A549 (cell line): Measurements from ENCODE around the gene ARHGEF18.

Experiments used
- BCL3 ChIP-seq: fragments of >200 bp; sonication (Bioruptor Twin); formaldehyde crosslinking; IDR thresholded peaks from 3 replicates; pipeline ENCODE4 v1.6.1; 2016
- CHD2 ChIP-seq: fragments of 150-350 bp; IDR thresholded peaks from 2 replicates; pipeline ENCODE4 v1.6.1; 2014; ENCODE audit warnings: low read length; ENCODE audit not compliant: partially characterized antibody
- CTCF ChIP-seq: fragments of >200 bp; sonication (Bioruptor Twin); formaldehyde crosslinking; IDR thresholded peaks from 3 replicates; pipeline ENCODE4 v1.5.1; 2016
- JUNB ChIP-seq: fragments of >200 bp; sonication (Bioruptor Twin); formaldehyde crosslinking; IDR thresholded peaks from 2 replicates; pipeline ENCODE4 v1.6.1; 2016
- MAX ChIP-seq: IDR thresholded peaks from 2 replicates; pipeline ENCODE4 v1.6.1; 2012
- POLR2A ChIP-seq: IDR thresholded peaks from 2 replicates; pipeline ENCODE4 v1.6.1; 2012; ENCODE audit warnings: mild to moderate bottlenecking, low read length
- POLR2AphosphoS2 ChIP-seq: conservative IDR thresholded peaks from 2 replicates; pipeline ENCODE4 v1.6.1; 2012; ENCODE audit warnings: low read length, improper control_type of control experiment, inconsistent platforms
- RAD21 ChIP-seq, 2 experiments: fragments of >200 bp in 1 of 2; sonication (Bioruptor Twin) in 1 of 2; formaldehyde crosslinking in 1 of 2; IDR thresholded peaks in 1 of 2; conservative IDR thresholded peaks in 1 of 2; 2 replicates in 1 of 2; 3 replicates in 1 of 2; pipeline ENCODE4 v1.6.1; 2012 to 2018; ENCODE audit warnings: inconsistent platforms in 1 of 2
- RARB ChIP-seq: fragments of 250-450 bp; sonication (Bioruptor Pico); IDR thresholded peaks from 2 replicates; pipeline ENCODE4 v1.8.0; 2021; ENCODE audit warnings: mild to moderate bottlenecking, moderate library complexity
- SMC3 ChIP-seq: fragments of >200 bp; sonication (Bioruptor Twin); formaldehyde crosslinking; IDR thresholded peaks from 3 replicates; pipeline ENCODE4 v1.6.1; 2018; ENCODE audit warnings: inconsistent platforms
- TP53 ChIP-seq: fragments of 250-450 bp; sonication (Bioruptor Pico); IDR thresholded peaks from 2 replicates; pipeline ENCODE4 v1.5.0; 2021; ENCODE audit warnings: mild to moderate bottlenecking, moderate library complexity

GRCh38 chr19:7301525-7301924 is 47.2 kb upstream of the ARHGEF18 start:
- TF ChIP-seq CTCF, result no peak
- TF ChIP-seq SMC3, result no peak
- TF ChIP-seq RARB (CRISPR knock-in tag), result no peak
- no peak for TF ChIP-seq JUNB
- TF ChIP-seq RAD21 (conservative IDR thresholded peaks at IDR 0.05 in 1 of 2, IDR thresholded peaks at IDR 0.05 in 1 of 2), result no peak
- no peak for TF ChIP-seq TP53 (CRISPR knock-in tag)
- no peak for TF ChIP-seq CHD2
- no peak for TF ChIP-seq BCL3
- no peak for TF ChIP-seq POLR2A
- TF ChIP-seq MAX, result no peak
- no peak for TF ChIP-seq POLR2AphosphoS2
